HEK293T (cell line): ENCODE results near the gene SORT1.

Source experiments
- BHLHE40 ChIP-seq: fragments of 450-650 bp; IDR thresholded peaks from 2 replicates; pipeline ENCODE4 v1.6.1; 2016; ENCODE audit warnings: mild to moderate bottlenecking, moderate library complexity, borderline replicate concordance
- CTBP1 ChIP-seq: fragments of 450-650 bp; IDR thresholded peaks from 2 replicates; pipeline ENCODE4 v1.6.1; 2016; ENCODE audit warnings: borderline replicate concordance
- ELF4 ChIP-seq: fragments of 450-650 bp; IDR thresholded peaks from 2 replicates; pipeline ENCODE4 v1.6.1; 2017; ENCODE audit warnings: antibody characterized with exemption
- FOXA1 ChIP-seq: fragments of 450-650 bp; IDR thresholded peaks from 2 replicates; pipeline ENCODE4 v1.6.1; 2016; ENCODE audit warnings: mild to moderate bottlenecking
- FOXK2 ChIP-seq: fragments of 450-650 bp; IDR thresholded peaks from 2 replicates; pipeline ENCODE4 v1.6.1; 2016; ENCODE audit warnings: mild to moderate bottlenecking
- FOXM1 ChIP-seq: fragments of 450-650 bp; IDR thresholded peaks from 2 replicates; pipeline ENCODE4 v1.6.1; 2017; ENCODE audit warnings: mild to moderate bottlenecking, borderline replicate concordance
- L3MBTL2 ChIP-seq: fragments of 450-650 bp; conservative IDR thresholded peaks from 2 replicates; pipeline ENCODE4 v1.6.1; 2016; ENCODE audit warnings: mild to moderate bottlenecking
- LEF1 ChIP-seq: fragments of 450-650 bp; IDR thresholded peaks from 2 replicates; pipeline ENCODE4 v1.6.1; 2017; ENCODE audit warnings: mild to moderate bottlenecking, borderline replicate concordance
- NFRKB ChIP-seq: fragments of 450-650 bp; IDR thresholded peaks from 2 replicates; pipeline ENCODE4 v1.6.1; 2016; ENCODE audit warnings: mild to moderate bottlenecking, moderate library complexity
- SP1 ChIP-seq: fragments of 450-650 bp; IDR thresholded peaks from 2 replicates; pipeline ENCODE4 v1.6.1; 2017
- SUZ12 ChIP-seq: fragments of 450-650 bp; IDR thresholded peaks from 2 replicates; pipeline ENCODE4 v1.6.1; 2016; ENCODE audit warnings: mild to moderate bottlenecking
- TARDBP ChIP-seq: fragments of 450-650 bp; IDR thresholded peaks from 2 replicates; pipeline ENCODE4 v1.6.1; 2016
- ZNF384 ChIP-seq: fragments of 450-650 bp; IDR thresholded peaks from 2 replicates; pipeline ENCODE4 v1.6.1; 2016

DNA sequence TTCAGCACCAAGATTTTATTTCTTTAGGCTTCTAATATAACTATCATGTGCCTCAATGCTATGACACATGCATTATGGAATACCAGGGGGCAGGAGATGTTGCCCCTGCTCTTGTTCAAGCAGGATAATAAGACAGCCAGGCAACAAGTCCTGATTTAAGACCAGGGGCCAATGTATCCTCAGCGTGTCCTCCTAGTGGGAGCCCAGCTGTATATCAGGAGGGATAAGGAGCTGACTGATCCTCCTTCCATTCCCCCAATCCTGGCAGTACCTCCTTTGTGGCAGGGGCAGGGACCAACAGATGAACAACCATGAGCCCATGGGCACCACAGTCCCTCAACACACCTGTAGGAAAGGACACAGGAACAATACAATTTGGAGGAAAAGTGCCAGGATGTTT is 29.3 kb downstream of the SORT1 start:
- TF ChIP-seq LEF1 = no peak
- no peak for TF ChIP-seq ZNF384
- no peak for TF ChIP-seq SUZ12
- TF ChIP-seq TARDBP = no peak
- TF ChIP-seq CTBP1 = no peak
- TF ChIP-seq NFRKB = no peak
- no peak for TF ChIP-seq FOXK2
- no peak for TF ChIP-seq BHLHE40
- TF ChIP-seq FOXA1 = no peak
- no peak for TF ChIP-seq FOXM1
- TF ChIP-seq SP1 = no peak
- TF ChIP-seq ELF4 = no peak
- TF ChIP-seq L3MBTL2 = no peak
